ENCODE data around the gene PSMG3.

PSMG3 gene

GRCh38 chr7:1598286-1598685 is 28.5 kb upstream of the PSMG3 start:
- ChIA-PET POLR2A (no interaction called here), CTCF (no interaction called here)
- no peaks in the 10 kb centered on the region for H3K4me1 ChIP-seq (ENCODE audit: control insufficient read depth, insufficient read depth, low read length)
- no peak overlapping the region for H3K27ac ChIP-seq (ENCODE audit: extremely low read depth, low read depth, low read length)
- H3K4me3 ChIP-seq (ENCODE audit: low read depth, low read length): no peak overlapping the region
- H3K9me3 ChIP-seq (ENCODE audit: control insufficient read depth, insufficient read depth, low read depth, low read length): no peaks in the 10 kb centered on the region
- TF ChIP-seq ZFHX2 (tag by site-specific recombination; conservative IDR thresholded peaks at IDR 0.05) (no peak), KLF10 (tag by site-specific recombination; IDR thresholded peaks at IDR 0.05) (no peak), ZNF394 (tag by site-specific recombination; IDR thresholded peaks at IDR 0.05; ENCODE audit: borderline replicate concordance) (no peak), ZNF843 (tag by site-specific recombination; IDR thresholded peaks at IDR 0.05) (no peak), ZNF311 (tag by site-specific recombination; IDR thresholded peaks at IDR 0.05; ENCODE audit: borderline replicate concordance) (no peak), ZNF221 (tag by site-specific recombination; IDR thresholded peaks at IDR 0.05; ENCODE audit: borderline replicate concordance) (no peak), ZNF513 (tag by site-specific recombination; IDR thresholded peaks at IDR 0.05) (no peak), PRDM2 (tag by site-specific recombination; IDR thresholded peaks at IDR 0.05; ENCODE audit: borderline replicate concordance) (no peak), MEIS1 (CRISPR knock-in tag; IDR thresholded peaks at IDR 0.05; ENCODE audit: borderline replicate concordance) (no peak), FEZF1 (tag by site-specific recombination; IDR thresholded peaks at IDR 0.05) (no peak), ZBTB7A (tag by site-specific recombination; IDR thresholded peaks at IDR 0.05; ENCODE audit: low read depth) (no peak), ZNF24 (tag by site-specific recombination; IDR thresholded peaks at IDR 0.05) (no peak)
- H3K36me3 ChIP-seq (ENCODE audit: control insufficient read depth in 2 of 2, insufficient read depth in 1 of 2, low read length in 2 of 2): no peaks in the 10 kb centered on the region

- no peak overlapping the region for H3K27ac ChIP-seq (ENCODE audit: extremely low read depth, low read depth, low read length)
- CTCF ChIA-PET: no interaction called here
- no peaks in the 10 kb centered on the region for H3K36me3 ChIP-seq (ENCODE audit: control insufficient read depth in 2 of 2, insufficient read depth in 1 of 2, low read length in 2 of 2)
- H3K4me1 ChIP-seq (ENCODE audit: control insufficient read depth, insufficient read depth, low read length): no peaks in the 10 kb centered on the region
- no peak overlapping the region for H3K4me3 ChIP-seq (ENCODE audit: low read depth, low read length)
- no peaks in the 10 kb centered on the region for H3K9me3 ChIP-seq (ENCODE audit: control insufficient read depth, insufficient read depth, low read depth, low read length)
- POLR2A ChIA-PET: no interaction called here
- TF ChIP-seq, protein P1, sequence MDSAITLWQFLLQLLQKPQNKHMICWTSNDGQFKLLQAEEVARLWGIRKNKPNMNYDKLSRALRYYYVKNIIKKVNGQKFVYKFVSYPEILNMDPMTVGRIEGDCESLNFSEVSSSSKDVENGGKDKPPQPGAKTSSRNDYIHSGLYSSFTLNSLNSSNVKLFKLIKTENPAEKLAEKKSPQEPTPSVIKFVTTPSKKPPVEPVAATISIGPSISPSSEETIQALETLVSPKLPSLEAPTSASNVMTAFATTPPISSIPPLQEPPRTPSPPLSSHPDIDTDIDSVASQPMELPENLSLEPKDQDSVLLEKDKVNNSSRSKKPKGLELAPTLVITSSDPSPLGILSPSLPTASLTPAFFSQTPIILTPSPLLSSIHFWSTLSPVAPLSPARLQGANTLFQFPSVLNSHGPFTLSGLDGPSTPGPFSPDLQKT (IDR thresholded peaks at IDR 0.05; ENCODE audit: borderline replicate concordance, low read depth, low read length): no peak
- TF ChIP-seq ZNF561 (tag by site-specific recombination; IDR thresholded peaks at IDR 0.05; ENCODE audit: borderline replicate concordance): no peak
- TF ChIP-seq ZSCAN30 (tag by site-specific recombination; IDR thresholded peaks at IDR 0.05): no peak
- TF ChIP-seq ZNF416 (tag by site-specific recombination; IDR thresholded peaks at IDR 0.05): no peak
- no peak for TF ChIP-seq ZNF501 (tag by site-specific recombination; IDR thresholded peaks at IDR 0.05)
- TF ChIP-seq MZF1 (tag by site-specific recombination; IDR thresholded peaks at IDR 0.05; ENCODE audit: borderline replicate concordance): no peak
- no peak for TF ChIP-seq ZNF37A (tag by site-specific recombination; IDR thresholded peaks at IDR 0.05)
- no peak for TF ChIP-seq ZNF335 (tag by site-specific recombination; conservative IDR thresholded peaks at IDR 0.05)
- no peak for TF ChIP-seq KLF10 (tag by site-specific recombination; IDR thresholded peaks at IDR 0.05)
- no peak for TF ChIP-seq ZNF324 (tag by site-specific recombination; IDR thresholded peaks at IDR 0.05)
- no peak for TF ChIP-seq ZNF645 (tag by site-specific recombination; IDR thresholded peaks at IDR 0.05)
- TF ChIP-seq ZNF18 (tag by site-specific recombination; IDR thresholded peaks at IDR 0.05): no peak
- no peak for TF ChIP-seq SCRT2 (tag by site-specific recombination; IDR thresholded peaks at IDR 0.05)
- TF ChIP-seq ZNF10 (tag by site-specific recombination; IDR thresholded peaks at IDR 0.05): no peak
- TF ChIP-seq ZXDB (tag by site-specific recombination; IDR thresholded peaks at IDR 0.05): no peak
- no peak for TF ChIP-seq ZBTB7A (tag by site-specific recombination; IDR thresholded peaks at IDR 0.05; ENCODE audit: low read depth)
Measured at GRCh38 chr7:1597791-1598190, 28.0 kb upstream of the PSMG3 start.

Measured in HEK293 (cell line).